Measurements from ENCODE around the gene ABL1. TPM values are rescaled to one million over a fixed set of nuclear protein-coding genes. Genes with fewer than 3 reads are reported as not detected.

Gene ABL1
- total RNA-seq, 2 donors from 2014 or later = 34.9 to 35.8 TPM

GRCh38 chr9:130888146-130888885, 53.3 kb downstream of the ABL1 start:
- Mint-ChIP-seq H3K27me3 (no peaks in the 10 kb centered on the region), H3K4me1 (no peaks in the 10 kb centered on the region), H3K4me3 (no peak overlapping the region), H3K27ac (no peak overlapping the region), H3K36me3 (ENCODE audit: low read depth) (peaks cover 4% of the 10 kb centered on the region)
- ATAC-seq (no peak), DNase-seq (no peak)
- H3K9me3 ChIP-seq (ENCODE audit: control insufficient read depth, low read length, poor library complexity, severe bottlenecking) = no peaks in the 10 kb centered on the region

GRCh38 chr9:130890124-130890523, 55.1 kb downstream of the ABL1 start:
- H3K9me3 ChIP-seq (ENCODE audit: control insufficient read depth, low read length, poor library complexity, severe bottlenecking) = no peaks in the 10 kb centered on the region
- DNase-seq (no peak), ATAC-seq (no peak)
- Mint-ChIP-seq H3K4me3 (no peak overlapping the region), H3K36me3 (ENCODE audit: low read depth) (peaks cover 2% of the 10 kb centered on the region), H3K27me3 (no peaks in the 10 kb centered on the region), H3K4me1 (no peaks in the 10 kb centered on the region), H3K27ac (no peak overlapping the region)

GRCh38 chr9:130890870-130891687, 56.0 kb downstream of the ABL1 start:
- Mint-ChIP-seq H3K36me3 (ENCODE audit: low read depth) (no peaks in the 10 kb centered on the region), H3K4me3 (no peak overlapping the region), H3K27me3 (no peaks in the 10 kb centered on the region), H3K27ac (peak overlapping the region; percentile 29), H3K4me1 (no peaks in the 10 kb centered on the region)
- ATAC-seq (no peak), DNase-seq (no peak)
- H3K9me3 ChIP-seq (ENCODE audit: control insufficient read depth, low read length, poor library complexity, severe bottlenecking) = no peaks in the 10 kb centered on the region

- ATAC-seq = no peak
- no peaks in the 10 kb centered on the region for H3K36me3 Mint-ChIP-seq (ENCODE audit: low read depth)
- no peaks in the 10 kb centered on the region for H3K9me3 ChIP-seq (ENCODE audit: control insufficient read depth, low read length, poor library complexity, severe bottlenecking)
Observed at GRCh38 chr9:130891688-130892476, 56.8 kb downstream of the ABL1 start.

GRCh38 chr9:130892477-130893304, 57.6 kb downstream of the ABL1 start:
- H3K4me3 Mint-ChIP-seq = no peak overlapping the region
- no peaks in the 10 kb centered on the region for H3K27me3 Mint-ChIP-seq
- no peak for DNase-seq
- H3K9me3 ChIP-seq (ENCODE audit: control insufficient read depth, low read length, poor library complexity, severe bottlenecking) = no peaks in the 10 kb centered on the region
- no peak for ATAC-seq
- no peak overlapping the region for H3K27ac Mint-ChIP-seq
- no peaks in the 10 kb centered on the region for H3K36me3 Mint-ChIP-seq (ENCODE audit: low read depth)
- H3K4me1 Mint-ChIP-seq = no peaks in the 10 kb centered on the region

More at GRCh38 chr9:130891688-130892476, 56.8 kb downstream of the ABL1 start:
- no peak overlapping the region for H3K4me3 Mint-ChIP-seq
- no peak for DNase-seq
- no peak overlapping the region for H3K27ac Mint-ChIP-seq
- H3K27me3 Mint-ChIP-seq = no peaks in the 10 kb centered on the region
- H3K4me1 Mint-ChIP-seq = no peaks in the 10 kb centered on the region

GRCh38 chr9:130893341-130894101, 58.5 kb downstream of the ABL1 start:
- DNase-seq (no peak), ATAC-seq (peak; percentile 50)
- Mint-ChIP-seq H3K4me1 (no peaks in the 10 kb centered on the region), H3K4me3 (no peak overlapping the region), H3K36me3 (ENCODE audit: low read depth) (no peaks in the 10 kb centered on the region), H3K27me3 (no peaks in the 10 kb centered on the region), H3K27ac (no peak overlapping the region)
- no peaks in the 10 kb centered on the region for H3K9me3 ChIP-seq (ENCODE audit: control insufficient read depth, low read length, poor library complexity, severe bottlenecking)

GRCh38 chr9:130894546-130894945, 59.5 kb downstream of the ABL1 start:
- no peak for ATAC-seq
- Mint-ChIP-seq H3K27me3 (peaks cover 1% of the 10 kb centered on the region), H3K4me3 (no peak overlapping the region)

GRCh38 chr9:130895038-130895437, 60.0 kb downstream of the ABL1 start:
- ATAC-seq = no peak
- DNase-seq = no peak
- H3K9me3 ChIP-seq (ENCODE audit: control insufficient read depth, low read length, poor library complexity, severe bottlenecking) = no peaks in the 10 kb centered on the region
- no peaks in the 10 kb centered on the region for H3K4me1 Mint-ChIP-seq
- H3K4me3 Mint-ChIP-seq = no peak overlapping the region
- H3K27me3 Mint-ChIP-seq = peaks cover 6% of the 10 kb centered on the region
- no peak overlapping the region for H3K27ac Mint-ChIP-seq
- no peaks in the 10 kb centered on the region for H3K36me3 Mint-ChIP-seq (ENCODE audit: low read depth)

More at GRCh38 chr9:130894546-130894945, 59.5 kb downstream of the ABL1 start:
- no peak overlapping the region for H3K27ac Mint-ChIP-seq
- H3K4me1 Mint-ChIP-seq = no peaks in the 10 kb centered on the region
- no peaks in the 10 kb centered on the region for H3K9me3 ChIP-seq (ENCODE audit: control insufficient read depth, low read length, poor library complexity, severe bottlenecking)
- no peaks in the 10 kb centered on the region for H3K36me3 Mint-ChIP-seq (ENCODE audit: low read depth)
- no peak for DNase-seq

- Mint-ChIP-seq H3K4me3 (no peak overlapping the region), H3K36me3 (ENCODE audit: low read depth) (no peaks in the 10 kb centered on the region), H3K27me3 (peaks cover 9% of the 10 kb centered on the region), H3K4me1 (no peaks in the 10 kb centered on the region), H3K27ac (no peak overlapping the region)
- ATAC-seq (no peak), DNase-seq (no peak)
- no peaks in the 10 kb centered on the region for H3K9me3 ChIP-seq (ENCODE audit: control insufficient read depth, low read length, poor library complexity, severe bottlenecking)
Observed at GRCh38 chr9:130895481-130896232, 60.6 kb downstream of the ABL1 start.

- Mint-ChIP-seq H3K36me3 (ENCODE audit: low read depth) (no peaks in the 10 kb centered on the region), H3K27me3 (peaks cover 9% of the 10 kb centered on the region), H3K4me3 (no peak within 1 kb of the TSS), H3K27ac (no peak within 1 kb of the TSS), H3K4me1 (no peaks in the 10 kb centered on the region)
- no peaks in the 10 kb centered on the region for H3K9me3 ChIP-seq (ENCODE audit: control insufficient read depth, low read length, poor library complexity, severe bottlenecking)
- ATAC-seq (no peak), DNase-seq (no peak)
Observed at GRCh38 chr9:130896233-130897014, 61.4 kb downstream of the ABL1 start, which contains the start of gene QRFP. Gene QRFP (minus strand): TSS chr9:130896812. CDS start chr9:130893838, 2,974 bp downstream.
